ENCODE data around the gene PPP1CA.

The PPP1CA gene

GRCh38 chr11:67381244-67381972 is 20.2 kb downstream of the PPP1CA start:
- DNase-seq: no peak

- no peak for DNase-seq
These were observed 22.3 kb downstream of the PPP1CA start for GRCh38 chr11:67379061-67380058.

- DNase-seq: no peak
These were observed 23.1 kb downstream of the PPP1CA start for GRCh38 chr11:67378544-67378943.

- DNase-seq: no peak
These were observed 24.5 kb downstream of the PPP1CA start for GRCh38 chr11:67376873-67377808.

- DNase-seq: no peak
These were observed 25.4 kb downstream of the PPP1CA start for GRCh38 chr11:67376063-67376820.

GRCh38 chr11:67375320-67376055 is 26.2 kb downstream of the PPP1CA start:
- no peak for DNase-seq

GRCh38 chr11:67374571-67375281 is 26.9 kb downstream of the PPP1CA start:
- DNase-seq: no peak

GRCh38 chr11:67373648-67374570 is 27.7 kb downstream of the PPP1CA start:
- no peak for DNase-seq

- no peak for DNase-seq
These were observed 28.5 kb downstream of the PPP1CA start, which contains the start of gene CLCF1 for GRCh38 chr11:67372993-67373647. CLCF1 (minus strand) TSS chr11:67373598; CDS start chr11:67373539, 59 bp downstream.

- no peak for DNase-seq
These were observed 29.2 kb downstream of the PPP1CA start for GRCh38 chr11:67372321-67372992.

GRCh38 chr11:67371911-67372320 is 29.7 kb downstream of the PPP1CA start:
- DNase-seq: no peak

- no peak for DNase-seq
These were observed 30.3 kb downstream of the PPP1CA start for GRCh38 chr11:67371189-67371910.

- no peak for DNase-seq
These were observed 31.1 kb downstream of the PPP1CA start for GRCh38 chr11:67370351-67371076.

- no peak for DNase-seq
These were observed 31.8 kb downstream of the PPP1CA start for GRCh38 chr11:67369801-67370284.

GRCh38 chr11:67369275-67369674 is 32.4 kb downstream of the PPP1CA start:
- no peak for DNase-seq

GRCh38 chr11:67368621-67369020 is 33.0 kb downstream of the PPP1CA start:
- no peak for DNase-seq
